Measurements from ENCODE around the gene EVC. TPM values are rescaled to one million over a fixed set of nuclear protein-coding genes. Genes with fewer than 3 reads are reported as not detected.
"Not testable (repeated sequence)": the region's sequence is repeated elsewhere in the genome, so short reads cannot be mapped to it uniquely, and the experiment has no call there.

EVC gene
- total RNA-seq, 1 donor from 2014 or later, result 71.3 TPM

DNA sequence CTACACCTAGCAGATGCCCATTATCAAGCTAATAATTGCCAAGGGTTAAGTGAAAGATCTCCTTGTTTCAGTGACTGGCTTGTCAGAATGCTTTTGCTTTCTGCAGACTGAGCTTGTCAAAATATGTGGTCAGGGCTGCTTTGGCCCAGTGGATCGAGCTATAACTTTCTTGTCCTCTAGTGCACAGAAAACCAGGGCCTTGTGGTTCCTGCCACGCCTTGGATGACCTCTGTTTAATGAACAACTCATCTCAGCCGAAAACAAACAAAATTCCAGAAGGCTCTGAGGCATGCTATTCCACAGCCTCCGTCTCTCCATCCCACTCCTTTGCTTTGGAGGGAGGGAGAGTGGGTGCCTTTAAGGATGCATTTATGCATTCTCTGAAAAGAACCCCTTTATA lies 11.3 kb downstream of the EVC start:
- ATAC-seq (peak; percentile 50), DNase-seq (ENCODE audit: low spot score) (no peak)
- intact Hi-C loops (cut with DNase I), result no loop called here

DNA sequence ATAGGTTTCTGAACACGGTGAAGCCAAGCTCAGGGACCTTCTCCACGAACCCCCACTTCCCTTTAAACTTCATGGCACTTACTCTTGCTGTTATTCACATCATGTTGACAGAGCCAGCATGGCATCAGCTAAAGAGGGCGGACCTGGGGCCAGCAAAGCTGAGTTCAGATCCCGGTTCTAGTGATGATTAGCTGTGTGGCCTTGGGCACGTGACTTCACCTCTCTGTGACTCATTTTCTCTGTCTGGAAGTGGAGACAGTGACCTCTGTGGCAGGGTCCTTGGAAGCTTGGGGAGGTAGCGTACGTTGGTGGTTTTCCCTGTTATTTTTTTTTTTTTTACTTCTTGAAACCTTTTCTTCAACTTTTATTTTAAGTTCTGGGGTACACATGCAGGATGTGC lies 13.4 kb downstream of the EVC start:
- no peak for ATAC-seq
- no peak for DNase-seq (ENCODE audit: low spot score)
- intact Hi-C loops (cut with DNase I), result no loop called here

DNA sequence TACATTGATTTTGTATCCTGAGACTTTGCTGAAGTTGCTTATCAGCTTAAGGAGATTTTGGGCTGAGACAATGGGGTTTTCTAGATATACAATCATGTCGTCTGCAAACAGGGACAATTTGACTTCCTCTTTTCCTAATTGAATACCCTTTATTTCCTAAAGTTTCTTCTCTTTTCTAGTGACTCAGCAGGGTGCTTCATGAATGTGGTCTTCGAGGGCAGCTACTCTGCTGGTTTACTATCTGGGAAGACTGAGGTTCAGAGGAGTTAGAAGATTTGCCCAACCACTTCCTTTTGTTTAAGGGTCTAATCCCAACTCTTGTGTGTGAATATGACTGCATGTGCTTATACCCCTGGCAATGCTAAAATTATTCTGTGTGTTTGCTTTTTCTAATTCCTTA lies 17.4 kb downstream of the EVC start:
- DNase-seq (ENCODE audit: low spot score); ATAC-seq; intact Hi-C loops (cut with DNase I): not testable (repeated sequence)

DNA sequence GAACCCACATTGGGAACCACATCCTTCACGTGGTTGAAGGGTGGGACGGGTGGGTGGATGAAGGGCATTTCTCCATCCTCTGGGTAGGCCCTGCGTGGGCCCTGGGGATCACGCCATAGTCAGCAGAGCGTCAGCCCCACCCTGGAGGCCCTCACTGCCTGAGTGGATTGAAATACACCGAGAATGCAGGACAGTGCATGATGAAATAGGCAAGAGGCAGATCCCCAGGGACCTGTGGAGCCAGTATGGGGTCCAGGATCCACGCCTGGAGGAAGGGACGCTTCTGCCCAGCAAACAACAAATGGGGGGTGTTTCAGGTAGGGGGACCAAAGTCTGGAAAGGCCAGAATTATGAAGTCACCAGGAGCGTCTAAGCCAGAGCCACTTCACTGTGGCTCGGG lies 19.4 kb downstream of the EVC start:
- DNase-seq (ENCODE audit: low spot score), result no peak
- intact Hi-C loops (cut with DNase I), result no loop called here
- ATAC-seq, result no peak

DNA sequence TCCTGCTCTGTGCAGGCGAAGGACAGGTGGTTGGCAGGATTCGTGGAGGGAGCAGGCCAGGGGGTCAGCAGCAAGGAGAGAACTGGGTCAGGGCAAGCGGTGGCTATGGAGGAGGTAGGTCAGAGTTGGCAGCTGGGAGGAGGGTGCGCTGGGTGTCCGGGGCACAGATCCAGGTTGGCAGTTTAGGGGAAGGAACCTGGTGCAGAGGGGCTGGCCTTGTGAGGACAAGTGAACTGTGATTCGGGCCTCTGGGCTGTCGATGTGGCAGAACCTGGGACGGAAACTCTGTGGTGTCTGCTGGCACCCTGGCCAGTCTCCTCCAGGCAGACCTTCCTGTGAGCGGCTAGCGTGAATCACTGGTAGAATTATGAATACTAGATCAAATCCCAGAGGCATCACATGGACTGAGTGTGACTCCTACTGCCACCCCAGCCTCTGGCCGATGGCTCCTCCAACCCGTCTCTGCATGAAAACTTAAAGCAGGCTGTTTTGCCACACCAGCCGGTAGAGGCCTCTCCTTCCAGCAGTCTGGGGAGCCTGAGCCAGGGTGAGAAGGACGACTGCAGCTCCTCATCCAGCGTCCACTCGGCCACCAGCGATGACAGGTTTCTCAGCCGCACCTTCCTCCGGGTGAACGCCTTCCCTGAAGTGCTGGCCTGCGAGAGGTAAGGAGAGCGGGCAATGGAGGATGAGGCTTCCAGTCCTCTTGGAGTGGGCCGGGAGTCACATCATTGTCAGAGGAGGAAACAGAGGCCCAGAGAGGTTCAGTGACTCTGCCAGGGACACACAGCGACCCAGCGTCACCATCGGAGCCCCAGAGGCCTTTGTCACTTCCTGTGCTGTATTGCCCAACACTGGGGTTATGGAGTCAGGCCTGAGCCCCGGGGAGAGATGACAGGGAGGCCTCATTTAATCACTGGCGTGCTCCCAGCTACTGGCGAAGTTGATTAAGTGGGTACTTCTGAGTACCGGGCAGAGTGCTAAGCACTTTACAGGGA lies 20.3 kb downstream of the EVC start:
- DNase-seq (ENCODE audit: low spot score) (no peak), ATAC-seq (peak; percentile 28)
- intact Hi-C loops (cut with DNase I), result no loop called here

DNA sequence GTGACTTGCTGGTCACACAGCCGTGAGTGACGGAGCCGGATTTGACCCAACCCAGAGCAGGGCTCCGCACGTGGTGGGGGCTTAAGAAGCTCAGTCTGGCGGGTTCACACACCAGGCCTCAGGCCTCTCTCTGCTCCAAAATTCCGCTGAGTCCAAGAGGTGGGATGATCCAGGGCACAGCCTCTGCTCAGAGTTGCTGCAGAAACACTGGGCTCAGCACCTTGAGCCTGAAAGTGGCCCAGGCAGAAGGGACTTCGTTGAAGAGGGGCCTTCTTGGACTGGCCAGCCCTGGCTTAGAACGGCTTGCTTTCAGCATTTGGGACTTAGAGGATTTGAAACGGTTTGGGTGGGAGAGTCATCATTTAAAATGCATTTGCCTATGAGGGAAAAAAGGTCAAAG lies 21.2 kb downstream of the EVC start:
- intact Hi-C loops (cut with DNase I), result no loop called here
- ATAC-seq, result no peak
- no peak for DNase-seq (ENCODE audit: low spot score)

DNA sequence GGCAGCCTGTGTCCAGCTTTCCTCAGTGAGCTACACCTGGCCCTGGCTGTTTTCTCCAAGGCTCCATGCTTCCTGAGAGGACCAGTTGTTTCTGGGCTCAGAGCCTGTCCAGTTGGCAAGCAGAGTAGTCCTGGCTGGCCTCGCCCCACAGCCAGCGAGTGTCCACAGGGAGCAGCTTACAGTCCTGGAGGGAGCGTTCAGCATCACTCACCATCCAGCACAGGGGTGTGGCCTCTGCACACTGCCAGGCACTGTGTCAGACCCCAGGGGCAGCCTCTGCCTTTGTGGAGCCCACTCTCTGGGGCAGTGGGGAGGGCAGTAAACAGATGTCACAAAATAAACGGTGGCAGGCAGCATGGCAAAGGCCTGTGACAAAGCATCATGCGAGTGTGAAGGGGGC lies 23.9 kb downstream of the EVC start:
- peak; percentile 62 for ATAC-seq

DNA sequence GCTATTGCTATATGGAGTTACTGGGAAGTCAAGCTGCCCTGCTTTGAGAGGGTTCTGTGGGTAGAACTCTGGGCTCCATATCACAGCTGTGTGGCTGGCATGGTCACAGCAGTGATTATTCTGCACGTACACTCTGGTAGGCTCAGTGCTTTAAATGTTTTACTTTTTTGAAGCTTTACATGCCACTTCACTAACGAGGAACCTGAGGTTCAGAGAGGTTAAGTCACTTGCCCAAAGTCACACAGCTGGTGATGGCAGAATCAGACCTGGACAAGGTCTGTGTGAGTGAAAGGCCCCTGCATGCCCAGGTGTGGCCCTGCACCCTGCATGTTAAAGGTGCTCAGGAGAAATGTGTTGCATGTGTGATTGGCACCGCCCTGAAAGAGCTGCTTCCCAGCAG lies 24.5 kb downstream of the EVC start:
- intact Hi-C loops (cut with DNase I), result no loop called here
- ATAC-seq (no peak), DNase-seq (ENCODE audit: low spot score) (no peak)

More for the DNA sequence above, 23.9 kb downstream of the EVC start:
- intact Hi-C loops (cut with DNase I), result no loop called here
- no peak for DNase-seq (ENCODE audit: low spot score)

DNA sequence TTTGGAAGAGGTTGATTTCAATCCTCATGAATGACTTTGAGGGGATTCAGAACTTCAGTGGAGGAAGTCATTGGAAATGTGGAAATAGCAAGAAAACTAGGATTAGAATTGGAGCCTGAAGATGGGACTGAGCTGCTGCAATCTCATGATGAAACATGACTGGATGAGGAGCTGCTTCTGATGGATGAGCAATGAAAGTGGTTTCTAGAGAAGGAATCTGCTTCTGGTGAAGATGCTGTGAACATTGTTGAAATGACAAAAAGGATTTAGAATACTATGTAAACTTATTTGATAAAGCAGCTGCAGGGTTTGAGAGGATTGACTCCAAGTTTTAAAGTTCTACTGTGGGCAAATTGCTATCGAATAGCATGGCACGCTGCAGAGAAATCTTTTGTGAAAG lies 27.1 kb downstream of the EVC start:
- intact Hi-C loops (cut with DNase I), result no loop called here
- no peak for ATAC-seq
- no peak for DNase-seq (ENCODE audit: low spot score)

DNA sequence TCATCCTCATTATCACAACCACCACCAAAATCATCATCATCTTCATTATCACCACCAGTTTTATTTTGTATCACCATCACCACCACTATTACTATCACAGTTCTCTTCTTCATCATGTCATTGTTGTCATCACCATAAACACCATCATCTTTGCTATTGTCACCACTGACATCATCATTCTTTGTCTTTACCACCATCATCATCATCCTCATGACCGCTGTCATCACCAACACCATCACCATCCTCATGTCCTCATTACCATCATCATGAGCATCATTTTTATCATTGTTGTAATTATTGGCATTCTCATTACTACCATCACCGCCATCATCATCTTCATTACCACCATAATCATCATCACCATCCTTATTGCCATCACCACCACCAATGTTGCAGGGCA lies 31.4 kb downstream of the EVC start:
- intact Hi-C loops (cut with DNase I), result no loop called here
- no peak for ATAC-seq

DNA sequence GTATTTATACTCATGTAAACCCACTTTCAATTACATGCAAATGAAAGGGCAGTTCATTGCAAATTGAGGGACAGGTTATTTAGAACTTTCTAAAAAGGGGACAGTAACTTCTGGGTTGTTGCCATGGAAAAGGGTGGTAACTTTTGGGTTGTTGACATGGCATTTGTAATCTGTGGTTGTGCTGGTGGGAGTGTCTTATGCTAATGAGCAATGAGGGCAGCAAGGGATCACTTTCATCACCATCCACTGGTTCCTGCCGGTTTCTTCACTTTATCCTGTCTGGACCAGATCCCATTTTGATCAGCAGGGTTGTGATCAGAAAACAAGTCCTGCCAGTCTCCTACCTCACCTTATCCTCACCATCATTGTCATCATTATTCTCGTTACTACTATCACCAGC lies 32.0 kb downstream of the EVC start:
- intact Hi-C loops (cut with DNase I), result no loop called here
- DNase-seq (ENCODE audit: low spot score), result no peak
- no peak for ATAC-seq

More for the DNA sequence above, 31.4 kb downstream of the EVC start:
- no peak for DNase-seq (ENCODE audit: low spot score)

DNA sequence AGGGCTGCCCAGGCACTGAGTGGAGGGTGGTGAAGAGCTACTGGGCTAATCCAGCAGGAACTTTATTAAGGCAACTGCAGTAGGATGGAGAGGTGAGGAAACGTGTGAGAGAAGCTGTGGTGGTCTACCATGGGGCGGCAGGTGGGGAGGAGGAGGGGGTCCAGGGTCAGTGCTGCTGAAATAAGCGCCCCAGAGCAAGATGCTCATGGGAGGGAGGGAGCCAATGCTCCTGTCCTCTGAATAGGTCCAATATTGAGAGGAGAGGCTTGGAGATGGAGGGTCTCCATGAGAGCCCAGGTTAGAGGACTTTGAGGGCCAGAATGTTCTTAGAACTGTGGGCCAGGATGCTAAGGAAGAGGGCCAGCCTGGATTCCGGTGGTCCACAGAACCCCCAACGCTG lies 35.2 kb downstream of the EVC start:
- intact Hi-C loops (cut with DNase I), result no loop called here
- no peak for DNase-seq (ENCODE audit: low spot score)
- no peak for ATAC-seq

DNA sequence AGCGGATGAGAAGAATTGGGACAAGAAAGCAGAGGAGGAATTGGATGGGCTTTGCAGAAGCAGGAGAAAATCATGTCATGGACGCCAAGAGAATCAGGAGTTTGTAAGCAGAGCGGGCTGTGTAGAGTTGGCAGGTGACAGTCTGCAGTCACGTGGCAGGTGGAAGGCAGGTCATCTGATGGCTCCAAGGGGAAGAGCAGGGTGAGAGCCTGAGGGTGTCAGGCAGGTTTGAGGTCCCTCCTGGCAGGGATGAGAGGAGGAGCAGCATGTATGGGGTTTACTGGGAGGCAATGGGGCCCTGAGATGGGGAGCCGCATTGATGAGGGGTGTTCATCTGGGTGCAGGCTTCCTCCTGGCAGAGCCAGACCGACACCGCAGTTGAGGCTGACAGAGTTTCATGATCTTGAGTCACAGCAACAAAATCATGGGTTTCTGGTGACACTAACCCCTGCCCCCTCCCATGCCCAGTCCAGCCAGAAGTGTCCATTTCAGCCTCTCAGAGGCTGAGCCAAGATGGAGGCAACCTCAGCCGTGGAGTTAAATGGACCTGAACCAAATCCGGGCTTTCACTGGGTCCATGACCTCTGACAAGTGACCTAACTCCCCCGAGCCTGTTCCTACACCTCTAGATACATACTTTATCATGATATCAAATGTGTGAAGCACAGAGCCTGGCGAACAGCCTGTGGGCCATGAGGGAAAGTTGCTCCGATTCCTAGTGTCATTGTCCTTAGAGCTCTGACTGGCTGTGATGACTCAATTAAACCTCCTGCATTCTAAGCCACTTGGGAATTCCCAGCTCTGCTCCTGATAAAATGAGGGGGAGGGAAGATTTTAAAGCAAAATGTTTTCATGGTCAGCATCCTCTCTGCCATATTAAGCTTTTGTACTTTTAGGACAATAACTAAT lies 36.1 kb downstream of the EVC start:
- DNase-seq (ENCODE audit: low spot score), result no peak
- ATAC-seq, result peak; percentile 31
- intact Hi-C loops (cut with DNase I), result no loop called here

DNA sequence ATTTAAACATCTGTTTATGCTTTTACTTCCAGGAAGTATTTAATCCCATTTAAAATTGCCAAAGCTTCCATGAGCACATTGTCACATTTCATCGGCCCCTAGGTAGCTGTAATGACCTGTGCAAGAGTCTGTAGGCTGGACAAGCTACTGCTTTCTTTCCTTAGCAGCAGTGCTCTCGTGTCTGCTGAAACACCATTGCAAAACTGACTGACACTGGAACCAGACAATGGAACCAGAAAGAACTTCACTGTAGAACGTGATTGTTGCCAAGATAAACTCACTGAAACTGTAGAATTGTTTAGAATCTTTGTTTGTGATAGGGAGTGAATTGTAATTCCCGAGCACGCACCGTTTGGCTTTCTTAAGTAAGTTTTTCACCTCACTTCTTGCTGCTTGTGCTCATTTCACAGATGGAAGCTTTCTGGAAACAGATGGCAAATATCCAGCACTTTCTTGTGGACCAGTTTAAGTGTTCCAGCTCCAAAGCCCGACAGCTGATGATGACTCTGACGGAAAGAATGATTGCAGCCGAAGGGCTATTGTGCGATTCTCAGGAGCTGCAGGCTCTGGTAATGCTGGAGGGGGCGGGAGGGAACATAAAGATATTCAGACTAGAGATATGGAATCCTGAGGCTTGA lies 36.9 kb downstream of the EVC start:
- DNase-seq (ENCODE audit: low spot score) (peak; percentile 58), ATAC-seq (peak; percentile 75)
- intact Hi-C loops (cut with DNase I), result no loop called here

DNA sequence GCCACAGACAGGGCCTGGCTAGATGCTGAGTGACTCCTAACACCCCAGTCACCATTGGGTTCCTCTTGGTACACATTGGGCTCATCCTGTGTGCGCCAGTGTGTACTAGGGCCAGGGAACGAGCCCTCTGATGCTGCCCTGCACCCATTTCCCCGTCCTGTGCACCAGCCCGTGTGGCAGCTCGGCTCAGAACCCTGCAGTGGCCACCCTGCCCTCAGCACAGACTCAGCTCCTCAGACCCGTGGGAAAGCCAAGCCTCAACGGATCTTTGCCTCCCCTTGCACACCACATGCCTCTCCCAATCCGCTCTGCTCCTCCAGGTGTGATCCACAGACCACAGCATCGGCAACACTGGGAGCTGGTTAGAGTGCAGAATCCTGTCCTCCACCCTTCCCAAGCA lies 38.6 kb downstream of the EVC start:
- intact Hi-C loops (cut with DNase I), result no loop called here
- DNase-seq (ENCODE audit: low spot score) (no peak), ATAC-seq (no peak)

DNA sequence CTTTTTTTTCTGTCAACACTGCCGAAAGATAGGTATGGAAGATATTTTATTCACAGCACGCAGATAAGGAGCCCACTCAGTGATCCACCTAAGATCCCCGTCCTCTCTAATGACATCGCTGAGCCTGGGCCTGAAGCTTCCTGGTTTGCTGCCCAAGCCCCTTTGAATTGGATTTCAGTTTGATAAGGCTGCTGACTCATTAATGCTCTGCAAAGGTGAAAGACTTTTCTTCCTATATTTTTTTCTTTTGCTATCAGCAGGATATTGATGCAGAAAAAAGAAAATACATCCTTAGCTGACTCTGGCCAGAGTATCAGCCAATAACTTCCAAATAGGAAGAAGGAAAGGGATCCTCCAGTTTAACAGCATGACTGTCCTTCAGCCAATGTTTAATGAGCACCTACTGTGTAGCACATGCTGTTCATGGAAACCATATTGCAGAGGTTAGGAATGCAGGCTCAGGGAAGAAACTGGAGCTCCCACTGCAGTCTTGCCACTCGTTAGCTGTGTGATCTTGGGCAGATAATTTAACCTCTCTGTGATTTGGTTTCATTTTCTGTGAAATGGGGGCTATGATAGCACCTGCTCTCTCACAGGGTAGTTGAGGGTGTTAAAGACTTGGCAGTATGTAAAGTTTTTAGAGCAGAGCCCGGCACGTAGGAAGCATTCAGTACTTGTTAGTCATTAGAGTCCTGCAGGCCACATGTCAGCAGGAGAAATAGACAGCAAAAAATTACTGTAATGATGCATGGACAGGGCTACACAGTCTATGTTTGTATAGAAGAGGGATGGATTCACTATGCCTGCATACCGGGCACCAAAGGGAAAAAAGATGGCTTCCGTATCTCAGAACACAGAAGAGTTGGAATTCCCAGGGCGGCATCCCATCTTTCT lies 39.3 kb downstream of the EVC start:
- ATAC-seq (no peak), DNase-seq (ENCODE audit: low spot score) (no peak)
- intact Hi-C loops (cut with DNase I), result no loop called here

DNA sequence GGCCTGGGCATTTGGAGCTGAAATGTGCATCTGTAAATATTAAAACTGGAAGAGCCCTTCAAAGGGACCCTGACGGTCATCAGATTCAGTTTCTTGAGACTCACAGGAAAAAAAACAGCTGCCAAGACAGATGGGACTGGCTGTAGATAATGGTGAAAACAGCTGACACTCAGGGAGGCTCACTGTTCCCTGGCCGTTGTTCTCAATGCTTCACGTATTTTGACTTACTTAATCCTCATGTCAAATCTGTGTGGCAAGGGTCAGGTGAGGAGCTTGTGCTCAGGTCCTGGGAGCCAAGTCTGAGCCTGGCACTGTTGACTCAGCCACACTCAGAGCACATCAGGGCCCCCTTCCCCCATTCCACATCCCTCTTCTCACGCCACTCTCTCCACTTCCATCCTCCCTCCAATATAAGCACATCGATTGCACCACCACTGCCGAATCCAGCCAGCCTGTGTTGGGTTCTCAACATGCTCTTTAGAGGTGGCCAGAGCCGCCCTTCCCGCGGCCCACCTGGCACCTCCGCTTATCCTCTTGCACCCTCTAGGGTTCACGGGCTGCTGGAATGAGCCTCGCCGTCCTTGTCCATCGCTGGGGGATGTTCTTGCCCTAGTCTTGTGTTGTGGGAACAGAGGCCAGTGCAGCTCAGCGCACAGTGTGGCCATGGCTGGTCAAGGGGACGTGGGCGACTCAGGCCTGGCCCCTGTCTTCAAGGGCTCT lies 40.1 kb downstream of the EVC start:
- DNase-seq (ENCODE audit: low spot score) (peak; percentile 39), ATAC-seq (no peak)

More for the DNA sequence above, 40.1 kb downstream of the EVC start:
- intact Hi-C loops (cut with DNase I), result no loop called here
